Anterior cingulate cortex (tissue), 58 donors: ENCODE data around the gene HDAC9.

Experiments used
- DNase-seq, 58 donors: peaks; one replicate each; lab custom pipeline; 2025; lab: John Stamatoyannopoulos, UW

HDAC9 gene

GRCh38 chr7:18521236-18521589 lies 25.7 kb downstream of the HDAC9 start:
- no peak for DNase-seq

GRCh38 chr7:18521945-18522566 lies 26.5 kb downstream of the HDAC9 start:
- DNase-seq: no peak

GRCh38 chr7:18524248-18524647 lies 28.7 kb downstream of the HDAC9 start:
- DNase-seq: no peak

- DNase-seq: no peak
Observed at GRCh38 chr7:18526368-18526878, 30.9 kb downstream of the HDAC9 start.

- no peak for DNase-seq
Observed at GRCh38 chr7:18529239-18529638, 33.7 kb downstream of the HDAC9 start.

GRCh38 chr7:18530224-18531179 lies 35.0 kb downstream of the HDAC9 start:
- no peak for DNase-seq

- DNase-seq: no peak
Observed at GRCh38 chr7:18531539-18531938, 36.0 kb downstream of the HDAC9 start.

- DNase-seq: no peak
Observed at GRCh38 chr7:18532813-18533212, 37.3 kb downstream of the HDAC9 start.

- DNase-seq: no peak
Observed at GRCh38 chr7:18534481-18534880, 38.9 kb downstream of the HDAC9 start.

GRCh38 chr7:18535810-18536415 lies 40.4 kb downstream of the HDAC9 start:
- no peak for DNase-seq

GRCh38 chr7:18536486-18536885 lies 40.9 kb downstream of the HDAC9 start:
- no peak for DNase-seq

- DNase-seq: no peak
Observed at GRCh38 chr7:18538554-18539250, 43.2 kb downstream of the HDAC9 start.

GRCh38 chr7:18540396-18540795 lies 44.8 kb downstream of the HDAC9 start:
- DNase-seq: no peak

- DNase-seq: peak in 16 of 58 donors; percentile 0 to 75 (median 14)
Observed at GRCh38 chr7:18541181-18541870, 45.8 kb downstream of the HDAC9 start.

GRCh38 chr7:18541871-18542212 lies 46.3 kb downstream of the HDAC9 start:
- DNase-seq: no peak

GRCh38 chr7:18546576-18546975 lies 51.0 kb downstream of the HDAC9 start:
- DNase-seq: no peak

GRCh38 chr7:18547509-18548187 lies 52.1 kb downstream of the HDAC9 start:
- DNase-seq: no peak

GRCh38 chr7:18548534-18548933 lies 53.0 kb downstream of the HDAC9 start:
- DNase-seq: no peak

GRCh38 chr7:18550574-18550973 lies 55.0 kb downstream of the HDAC9 start:
- DNase-seq: no peak
